Adrenal gland (tissue), 12 donors: Measurements from ENCODE around the gene HLCS. TPM values are rescaled to one million over a fixed set of nuclear protein-coding genes. Genes with fewer than 3 reads are reported as not detected.

Experiments used
- DNase-seq, 7 donors: peaks; one replicate each; pipeline ENCODE4 v3.0.0-alpha.2; 2019 to 2020
- H3K27ac ChIP-seq, 5 donors: fragments of 200-600 bp; sonication (generic) in 4 of 5; 1 replicate in 3 of 5; 2 replicates in 2 of 5; pipeline versions ENCODE4 v1.5.1 to v1.8.0; 2016 to 2020; ENCODE audit warnings: mild to moderate bottlenecking in 1 of 5
- H3K27me3 ChIP-seq: fragments of 200-600 bp; 2 replicates; pipeline ENCODE4 v1.8.0; 2021
- H3K36me3 ChIP-seq, 2 donors: fragments of 200-600 bp; replicated peaks in 1 of 2; 1 replicate in 1 of 2; 2 replicates in 1 of 2; pipeline versions ENCODE4 v1.5.1 to v1.8.0; 2018 to 2022
- H3K4me1 ChIP-seq, 2 donors: fragments of 200-600 bp; replicated peaks in 1 of 2; 1 replicate in 1 of 2; 2 replicates in 1 of 2; pipeline versions ENCODE4 v1.5.1 to v1.8.0; 2018 to 2021
- H3K4me3 ChIP-seq, 4 donors: fragments of 200-600 bp; sonication (generic) in 3 of 4; one replicate each; pipeline ENCODE4 v1.5.1; 2016 to 2018
- H3K9me3 ChIP-seq, 3 donors: fragments of 200-600 bp; sonication (generic) in 1 of 3; replicated peaks in 1 of 3; 1 replicate in 2 of 3; 2 replicates in 1 of 3; pipeline versions ENCODE4 v1.5.1 to v1.8.0; 2016 to 2021
- POLR2A ChIP-seq, 2 donors: fragments of 450-650 bp; IDR thresholded peaks; one replicate each; pipeline ENCODE4 v1.6.1; 2017; ENCODE audit warnings: antibody characterized with exemption in 2 of 2, mild to moderate bottlenecking in 2 of 2, moderate library complexity in 1 of 2
- WGBS, 4 donors: extraction: QIAGEN DNeasy Blood & Tissue Kit in 2 of 4; methylation state at CpG; one replicate each; pipeline versions ENCODE4 v1.1.5 to v1.1.7; 2013 to 2017; 5-methylcytosine and 5-hydroxymethylcytosine counted together
- intact Hi-C, 2 donors: fragments of 100-400 bp; cut with DNase I; formaldehyde crosslinking; loops; one replicate each; pipeline versions ENCODE4 v1.14.1 to v1.15.0; 2022 to 2023
- polyA plus RNA-seq, 3 donors: library from polyadenylated mRNA; stranded (reverse); fragments of 200-250 nt in 2 of 3; fragments of 350-450 nt in 1 of 3; fragmentation: Illumina TruSeq in 1 of 3; extraction: RNeasy Lipid Tissue Mini Kit (QIAGEN cat#74804) in 1 of 3; gene quantifications; one replicate each; pipeline ENCODE4 v1.2.3, GENCODE V29; 2013 to 2014
- total RNA-seq, 9 donors: library from RNA; depleted of rRNA in 4 of 9; stranded (reverse); fragments of >200 nt in 4 of 9; fragments of 120-200 nt in 1 of 9; fragmentation: NEBNext Ultra II Directional in 1 of 9; extraction: Animal tissue kit (Norgen Biotek cat#: 25700) in 1 of 9; gene quantifications; one replicate each; pipeline versions ENCODE4 v1.1.0 to v1.2.4, GENCODE V29; 2013 to 2023
- TF ChIP-seq, protein P1 (sequence below), 6 experiments: fragments of 450-650 bp in 4 of 6; fragments of 200-600 bp in 2 of 6; sonication (generic) in 1 of 6; IDR thresholded peaks; 1 replicate in 5 of 6; 2 replicates in 1 of 6; pipeline versions ENCODE4 v1.5.1 to v1.8.0; 2016 to 2021; ENCODE audit warnings: antibody characterized with exemption in 6 of 6, mild to moderate bottlenecking in 2 of 6, moderate library complexity in 1 of 6
- donor health status: healthy with polysubstance abuse.
- donor health status: Bipolar disorder and iron deficiency.
- donor health status: DM: yes; HTN: yes; CAD: no.
- donor health status: DM: no; HTN: no; CAD: no.
- donor health status: DM: no; HTN: no; CAD: no.
- donor health status: DM: yes; HTN: yes; CAD: no.

HLCS gene
- total and polyA plus RNA-seq, 12 donors: 4.4 to 34.4 (median 19.8) TPM

DNA sequence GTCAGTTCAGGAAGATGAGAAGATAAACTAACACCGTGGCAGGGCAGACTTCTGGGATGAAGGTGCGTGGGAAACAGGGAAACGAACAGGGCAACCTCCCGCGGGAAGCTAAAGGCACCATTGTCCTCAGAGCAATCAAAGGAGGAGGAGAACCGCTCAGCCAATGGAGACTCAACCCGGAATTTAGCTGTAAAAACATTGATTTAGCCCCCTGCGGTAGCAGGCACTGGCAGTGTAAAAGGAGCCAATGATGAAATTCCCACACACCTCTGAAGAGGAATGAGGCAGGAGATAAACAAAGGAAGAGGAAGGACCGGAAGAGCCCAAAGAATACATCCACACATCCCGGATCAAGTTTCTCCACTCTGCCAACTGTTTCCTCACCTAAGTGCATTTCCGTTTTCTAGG lies 19.5 kb downstream of the HLCS start:
- no peak for DNase-seq
- no peak overlapping the region for H3K4me3 ChIP-seq
- no peaks in the 10 kb centered on the region for H3K4me1 ChIP-seq
- H3K27ac ChIP-seq: no peak overlapping the region
- 67 to 75% (median 71%) methylated on average over 11 of the region's 11 CpGs for WGBS, 4 donors
- TF ChIP-seq, protein P1, sequence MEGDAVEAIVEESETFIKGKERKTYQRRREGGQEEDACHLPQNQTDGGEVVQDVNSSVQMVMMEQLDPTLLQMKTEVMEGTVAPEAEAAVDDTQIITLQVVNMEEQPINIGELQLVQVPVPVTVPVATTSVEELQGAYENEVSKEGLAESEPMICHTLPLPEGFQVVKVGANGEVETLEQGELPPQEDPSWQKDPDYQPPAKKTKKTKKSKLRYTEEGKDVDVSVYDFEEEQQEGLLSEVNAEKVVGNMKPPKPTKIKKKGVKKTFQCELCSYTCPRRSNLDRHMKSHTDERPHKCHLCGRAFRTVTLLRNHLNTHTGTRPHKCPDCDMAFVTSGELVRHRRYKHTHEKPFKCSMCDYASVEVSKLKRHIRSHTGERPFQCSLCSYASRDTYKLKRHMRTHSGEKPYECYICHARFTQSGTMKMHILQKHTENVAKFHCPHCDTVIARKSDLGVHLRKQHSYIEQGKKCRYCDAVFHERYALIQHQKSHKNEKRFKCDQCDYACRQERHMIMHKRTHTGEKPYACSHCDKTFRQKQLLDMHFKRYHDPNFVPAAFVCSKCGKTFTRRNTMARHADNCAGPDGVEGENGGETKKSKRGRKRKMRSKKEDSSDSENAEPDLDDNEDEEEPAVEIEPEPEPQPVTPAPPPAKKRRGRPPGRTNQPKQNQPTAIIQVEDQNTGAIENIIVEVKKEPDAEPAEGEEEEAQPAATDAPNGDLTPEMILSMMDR (IDR thresholded peaks at IDR 0.05): no peak
- TF ChIP-seq POLR2A (IDR thresholded peaks at IDR 0.05): no peak
- no peaks in the 10 kb centered on the region for H3K27me3 ChIP-seq
- peaks cover 0 to 5% of the 10 kb centered on the region in 2 donors for H3K36me3 ChIP-seq
- intact Hi-C loops: no loop called here
- H3K9me3 ChIP-seq: no peaks in the 10 kb centered on the region

DNA sequence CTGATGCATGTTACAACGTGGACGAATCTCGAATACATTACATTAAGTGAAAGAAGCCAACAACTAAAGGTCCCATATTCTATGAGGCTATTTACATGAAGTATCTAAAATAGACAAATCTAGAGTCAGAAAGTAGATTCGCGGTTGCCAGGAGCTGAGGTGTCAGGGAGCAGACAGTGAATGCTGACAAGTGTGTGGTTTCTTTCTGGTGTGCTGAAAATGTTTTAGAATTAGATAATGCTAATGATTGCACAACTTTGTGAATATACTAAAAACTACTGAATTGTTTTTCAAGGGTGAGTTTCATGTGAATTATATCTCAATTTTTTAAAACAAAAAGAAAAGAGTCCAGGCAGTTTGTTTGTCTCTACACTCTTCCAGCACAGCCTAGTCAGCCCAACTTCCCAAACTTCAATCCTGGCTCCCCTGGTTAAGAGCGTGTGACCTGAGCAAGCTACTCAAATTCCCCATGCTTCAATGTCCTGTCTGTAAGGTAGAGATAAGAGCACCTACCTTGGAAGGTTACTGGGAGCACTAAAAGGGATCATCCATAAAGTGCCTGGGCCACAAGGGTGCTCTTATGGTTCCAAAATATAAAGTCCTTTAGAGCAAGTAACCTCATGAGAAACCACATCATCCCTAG lies 20.9 kb downstream of the HLCS start:
- Histone ChIP-seq H3K9me3 (no peaks in the 10 kb centered on the region), H3K27me3 (no peaks in the 10 kb centered on the region), H3K4me3 (no peak overlapping the region), H3K27ac (no peak overlapping the region), H3K4me1 (no peaks in the 10 kb centered on the region), H3K36me3 (peaks cover 0 to 5% of the 10 kb centered on the region in 2 donors)
- DNase-seq: peak in 1 of 7 donors; percentile 13
- intact Hi-C loops: no loop called here
- WGBS, 4 donors: 93 to 95% (median 95%) methylated on average over 6 of the region's 6 CpGs
- no peak for TF ChIP-seq POLR2A (IDR thresholded peaks at IDR 0.05)
- TF ChIP-seq, protein P1 (IDR thresholded peaks at IDR 0.05): no peak

DNA sequence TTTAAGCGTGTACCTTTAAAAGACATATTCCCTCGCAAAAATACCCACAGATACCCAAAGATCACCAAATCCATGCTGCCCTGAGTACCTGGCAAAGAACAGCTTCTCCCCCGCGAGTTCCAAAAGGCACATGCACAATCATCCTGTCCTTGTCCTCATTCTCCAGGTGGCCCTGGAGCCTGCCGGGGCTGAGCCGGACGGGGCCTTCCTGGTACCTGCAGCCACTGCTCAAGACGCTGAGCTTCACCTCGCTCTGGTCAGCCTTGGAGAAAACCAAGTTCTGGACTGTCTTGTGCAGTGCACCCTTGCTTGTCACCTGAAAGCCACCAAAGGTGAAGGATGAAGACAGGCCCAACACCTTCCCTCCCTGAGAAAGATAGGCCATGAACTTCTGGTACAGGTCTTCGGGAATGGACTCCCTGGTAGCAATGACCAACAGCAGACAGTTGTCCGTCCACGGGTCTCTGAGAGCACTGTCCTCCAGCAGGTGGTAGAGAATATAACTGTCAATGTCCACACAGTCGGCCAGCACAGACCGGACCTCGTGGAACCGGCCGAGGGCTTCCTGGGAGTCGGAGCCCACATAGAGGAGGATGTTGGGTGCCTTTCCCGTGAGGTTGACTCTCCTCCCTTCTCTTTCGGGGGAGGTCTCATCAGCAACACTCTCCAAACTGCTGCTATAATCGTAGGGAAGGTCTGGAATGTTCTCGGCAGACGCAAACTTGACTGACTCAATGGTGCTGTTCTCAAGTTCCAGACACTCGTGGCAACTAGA lies 29.9 kb downstream of the HLCS start:
- Histone ChIP-seq H3K9me3 (no peaks in the 10 kb centered on the region), H3K27me3 (no peaks in the 10 kb centered on the region), H3K4me3 (no peak overlapping the region), H3K27ac (no peak overlapping the region), H3K36me3 (peaks cover 0 to 16% of the 10 kb centered on the region in 2 donors), H3K4me1 (peaks cover 0 to 3% of the 10 kb centered on the region in 2 donors)
- intact Hi-C loops: loop anchor here in 1 of 2 donors (10.0 kb wide), 1 partner anchor 432 kb away; no protein-coding TSS in a partner anchor
- WGBS, 4 donors: 89 to 97% (median 91%) methylated on average over 17 to 24 of the region's 24 CpGs
- TF ChIP-seq, protein P1 (IDR thresholded peaks at IDR 0.05): no peak
- no peak for TF ChIP-seq POLR2A (IDR thresholded peaks at IDR 0.05)
- DNase-seq: no peak

DNA sequence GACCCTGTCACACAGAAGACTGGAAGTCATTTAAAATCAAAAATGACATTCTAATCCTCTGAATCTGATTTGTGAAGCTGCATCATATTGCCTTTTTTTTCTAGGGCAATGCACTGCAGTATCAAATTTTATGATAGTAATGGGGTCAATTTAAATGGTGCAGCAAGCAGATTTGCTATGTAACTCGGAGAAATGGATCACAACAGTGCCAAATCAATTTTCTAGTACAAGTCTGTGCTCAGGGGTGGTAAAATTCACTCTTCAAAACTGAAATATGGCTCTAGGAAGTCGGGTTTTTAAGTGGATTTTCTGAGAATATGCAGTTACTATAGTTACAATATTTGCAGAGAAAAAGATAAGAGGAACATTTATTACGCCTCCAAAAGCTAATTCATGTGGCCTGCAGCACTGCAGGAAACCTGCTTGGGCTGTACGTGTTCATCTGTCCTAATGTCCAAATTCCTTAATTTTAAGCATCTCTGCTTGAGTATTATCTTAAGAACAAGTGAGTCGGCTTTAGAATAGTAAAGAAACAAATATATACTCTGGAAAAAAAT lies 31.5 kb downstream of the HLCS start:
- H3K27me3 ChIP-seq: no peaks in the 10 kb centered on the region

More for the DNA sequence above, 31.5 kb downstream of the HLCS start:
- intact Hi-C loops: loop anchor here in 1 of 2 donors (10.0 kb wide), 1 partner anchor 430 kb away; no protein-coding TSS in a partner anchor
- no peak overlapping the region for H3K4me3 ChIP-seq
- no peaks in the 10 kb centered on the region for H3K9me3 ChIP-seq
- WGBS, 4 donors: 42 to 68% (median 54%) methylated on average over 5 of the region's 5 CpGs
- no peak overlapping the region for H3K27ac ChIP-seq
- H3K4me1 ChIP-seq: peaks cover 0 to 3% of the 10 kb centered on the region in 2 donors
- TF ChIP-seq, protein P1 (IDR thresholded peaks at IDR 0.05): no peak
- TF ChIP-seq POLR2A (IDR thresholded peaks at IDR 0.05): no peak
- peaks cover 0 to 16% of the 10 kb centered on the region in 2 donors for H3K36me3 ChIP-seq
- DNase-seq: no peak
